OCI-LY1 (cell line): ENCODE data around the gene METRN.

Experiments used
- EZH2 ChIP-seq: fragments of 200-600 bp; sonication (generic), shearing (Covaris generic); IDR thresholded peaks from 2 replicates; pipeline ENCODE4 v1.8.0; 2017; ENCODE audit warnings: borderline replicate concordance, mixed run types, mild to moderate bottlenecking, antibody characterized with exemption, low read length, moderate library complexity, mixed read lengths
- TF ChIP-seq, protein P1 (sequence below): fragments of 200-600 bp; sonication (generic), shearing (Covaris generic); IDR thresholded peaks from 2 replicates; pipeline ENCODE4 v1.5.1; 2017; ENCODE audit warnings: mild to moderate bottlenecking, antibody characterized with exemption, low read length, moderate library complexity, mixed read lengths

DNA sequence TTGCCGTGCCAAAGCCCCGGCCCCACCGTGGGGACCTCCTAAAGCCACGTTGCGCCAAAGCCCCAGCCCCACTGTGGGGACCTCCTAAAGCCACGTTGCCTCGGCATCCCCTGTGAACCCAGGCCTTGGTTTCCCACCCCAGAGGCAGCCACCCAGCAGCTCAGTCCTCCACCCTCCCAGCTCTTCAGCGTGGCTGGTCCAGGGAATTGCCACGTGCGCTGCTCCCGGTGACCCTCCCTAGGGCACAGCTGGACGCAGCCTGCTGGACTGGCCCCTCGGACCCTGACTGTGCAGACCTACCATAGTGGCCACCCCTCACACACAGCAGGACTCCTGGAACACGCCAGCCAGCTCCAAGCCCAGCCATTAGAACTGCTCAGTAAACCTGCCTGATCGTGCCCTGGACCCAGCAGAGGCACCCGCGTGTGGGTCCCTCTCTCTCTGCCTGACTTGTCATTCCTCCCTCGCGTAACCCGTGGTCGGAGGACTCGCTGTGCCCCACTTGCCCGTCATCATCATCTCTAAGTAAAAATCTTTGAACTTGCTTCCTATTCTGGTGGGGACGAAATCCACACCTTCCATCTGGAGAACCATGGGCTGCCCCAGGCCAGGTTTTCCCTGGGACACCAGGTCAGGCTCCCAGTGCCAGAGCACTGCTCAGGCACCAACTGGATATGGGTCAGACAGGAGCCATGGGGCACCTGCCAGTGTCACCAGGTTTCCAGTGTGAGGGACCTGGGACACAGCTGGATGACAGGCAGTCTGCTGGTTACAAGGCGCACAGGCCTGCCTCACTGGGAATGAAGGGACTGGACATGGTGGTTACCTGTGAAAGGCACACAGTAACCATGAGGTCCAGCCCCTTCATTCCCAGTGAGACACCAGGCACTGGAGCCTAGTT, 20.3 kb downstream of the METRN start:
- TF ChIP-seq, protein P1, sequence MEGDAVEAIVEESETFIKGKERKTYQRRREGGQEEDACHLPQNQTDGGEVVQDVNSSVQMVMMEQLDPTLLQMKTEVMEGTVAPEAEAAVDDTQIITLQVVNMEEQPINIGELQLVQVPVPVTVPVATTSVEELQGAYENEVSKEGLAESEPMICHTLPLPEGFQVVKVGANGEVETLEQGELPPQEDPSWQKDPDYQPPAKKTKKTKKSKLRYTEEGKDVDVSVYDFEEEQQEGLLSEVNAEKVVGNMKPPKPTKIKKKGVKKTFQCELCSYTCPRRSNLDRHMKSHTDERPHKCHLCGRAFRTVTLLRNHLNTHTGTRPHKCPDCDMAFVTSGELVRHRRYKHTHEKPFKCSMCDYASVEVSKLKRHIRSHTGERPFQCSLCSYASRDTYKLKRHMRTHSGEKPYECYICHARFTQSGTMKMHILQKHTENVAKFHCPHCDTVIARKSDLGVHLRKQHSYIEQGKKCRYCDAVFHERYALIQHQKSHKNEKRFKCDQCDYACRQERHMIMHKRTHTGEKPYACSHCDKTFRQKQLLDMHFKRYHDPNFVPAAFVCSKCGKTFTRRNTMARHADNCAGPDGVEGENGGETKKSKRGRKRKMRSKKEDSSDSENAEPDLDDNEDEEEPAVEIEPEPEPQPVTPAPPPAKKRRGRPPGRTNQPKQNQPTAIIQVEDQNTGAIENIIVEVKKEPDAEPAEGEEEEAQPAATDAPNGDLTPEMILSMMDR, result no peak
- no peak for TF ChIP-seq EZH2
